Measurements from ENCODE around the gene MYOM3. TPM values are rescaled to one million over a fixed set of nuclear protein-coding genes. Genes with fewer than 3 reads are reported as not detected.

MYOM3 gene
- total and polyA plus RNA-seq, 2 of the 4 experiments (the other 2 are of a cell fraction) = 0.03 TPM; not detected in 1

DNA sequence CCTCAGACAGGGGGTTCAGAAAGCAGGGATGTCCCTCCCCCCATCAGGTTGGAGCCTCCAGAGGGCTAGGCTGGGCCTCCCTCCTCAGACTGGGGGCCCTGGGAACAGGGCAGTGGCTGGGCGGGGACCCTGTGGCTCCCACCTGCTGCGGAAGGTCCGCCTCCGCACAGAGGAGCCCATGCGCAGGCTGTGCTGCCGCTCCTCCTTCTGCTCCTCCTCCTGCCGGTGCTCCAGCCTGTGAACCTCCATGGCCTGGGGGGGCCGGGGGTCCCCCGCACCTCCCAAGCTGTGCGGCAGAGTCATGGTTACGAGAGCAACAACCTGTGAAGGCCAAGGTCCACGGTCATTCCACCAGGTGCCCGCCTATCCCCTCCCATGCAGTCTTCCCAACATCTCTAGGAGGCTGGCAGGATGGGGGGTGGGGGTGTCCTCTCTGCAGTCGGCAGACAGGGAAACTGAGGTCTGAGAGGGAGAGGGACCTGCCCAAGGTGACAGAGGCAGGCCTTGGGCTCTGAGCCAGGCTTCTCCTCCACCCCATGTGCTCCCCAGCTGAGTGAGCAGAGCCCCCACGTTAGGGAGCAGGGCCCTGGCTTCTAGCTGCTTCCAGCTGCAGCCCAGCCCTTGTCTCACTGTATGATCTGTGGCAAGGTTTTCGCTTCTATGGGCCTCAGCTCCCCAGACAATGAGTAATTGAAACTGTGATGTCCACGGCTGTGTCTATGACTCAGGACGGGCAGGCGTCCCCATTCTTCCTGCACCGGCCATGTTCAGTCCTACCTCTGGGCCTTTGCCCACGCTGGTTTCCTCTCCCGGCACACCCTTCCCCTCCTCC lies 3.4 kb downstream of the MYOM3 start:
- in situ Hi-C loops (cut with MboI; ENCODE audit: low sequenced_read_pairs) (no loop called here), intact Hi-C loops (cut with micrococcal nuclease) (no loop called here), dilution Hi-C loops (cut with HindIII; ENCODE audit: low sequenced_read_pairs, unreplicated experiment) (no loop called here)
- H3K18ac ChIP-seq (ENCODE audit: low read depth, low read length) = no peak overlapping the region
- DNase-seq = peak; percentile 69
- H3K27me3 ChIP-seq (ENCODE audit: control insufficient read depth, insufficient read depth, low read length) = peaks cover 27% of the 10 kb centered on the region
- H3K14ac ChIP-seq (replicated peaks; ENCODE audit: low read depth, low read length) = 0 out of 2 replicates have a peak overlapping the region, but pooled peaks have one; percentile 40
- H2BK20ac ChIP-seq (ENCODE audit: low read depth, low read length) = no peak overlapping the region
- H4K91ac ChIP-seq (ENCODE audit: insufficient read depth, low read depth, low read length) = no peak overlapping the region
- no peak overlapping the region for H3K23ac ChIP-seq (ENCODE audit: low read depth, low read length)
- H3K4ac ChIP-seq (ENCODE audit: low read depth, low read length) = peak overlapping the region; percentile 65; the same call in 1 of the 2 replicates
- H3K79me1 ChIP-seq (ENCODE audit: low read depth in 1 of 2, low read length in 2 of 2) = no peaks in the 10 kb centered on the region
- no peaks in the 10 kb centered on the region for H3K9me1 ChIP-seq (ENCODE audit: insufficient read depth, low read length)
- 72% methylated on average over 6 of the region's 22 CpGs; no CpG with 5 or more reads in 1 of the 2 experiments for WGBS, 2 experiments (ENCODE audit: extremely low coverage in 2 of 2, insufficient read length in 1 of 2)
- H3K9me3 ChIP-seq (ENCODE audit: control insufficient read depth, insufficient read depth, low read length) = no peaks in the 10 kb centered on the region
- H2BK15ac ChIP-seq (ENCODE audit: low read depth, low read length) = no peak overlapping the region
- BruUV-seq (replicated peaks) = no TSS peak
- no peak overlapping the region for H2AK9ac ChIP-seq (replicated peaks; ENCODE audit: low read depth, low read length, poor library complexity)
- H3K4me2 ChIP-seq (ENCODE audit: low read depth, low read length) = no peak overlapping the region
- peak overlapping the region; percentile 71 for H2AFZ ChIP-seq (replicated peaks; ENCODE audit: low read length, poor library complexity)
- H3K56ac ChIP-seq (ENCODE audit: extremely low read depth, insufficient read depth, low read length) = no peak overlapping the region
- H4K5ac ChIP-seq (ENCODE audit: low read depth, low read length) = no peak overlapping the region
- no peak overlapping the region for H3K4me3 ChIP-seq (ENCODE audit: insufficient read depth, low read depth, low read length)
- no peak overlapping the region for H2BK5ac ChIP-seq (ENCODE audit: low read depth, low read length, poor library complexity, severe bottlenecking)
- ChIA-PET CTCF (interaction anchor here (0.5 kb wide), 1 partner anchor 169 kb away, joined by 7 read pairs; no protein-coding TSS in a partner anchor), POLR2A (ENCODE audit: unreplicated experiment) (no interaction called here)
- H4K8ac ChIP-seq (ENCODE audit: low read depth in 2 of 2, low read length in 2 of 2) = no peak overlapping the region
- H3K9ac ChIP-seq (ENCODE audit: low read depth, low read length) = no peak overlapping the region
- ATAC-seq (ENCODE audit: low read depth) = peak; percentile 63
- H4K20me1 ChIP-seq (ENCODE audit: insufficient read depth, low read length) = no peaks in the 10 kb centered on the region
- peaks cover 3% of the 10 kb centered on the region; the same call in 1 of the 2 replicates for H3K4me1 ChIP-seq (ENCODE audit: control insufficient read depth, insufficient read depth, low read length)
- no peaks in the 10 kb centered on the region for H3K36me3 ChIP-seq (ENCODE audit: control insufficient read depth, insufficient read depth, low read length)
- no peak for TF ChIP-seq RCOR1 (IDR thresholded peaks at IDR 0.05; ENCODE audit: insufficient replicate concordance, low read length)
- TF ChIP-seq FOS (IDR thresholded peaks at IDR 0.05; ENCODE audit: low read depth, low read length) = peak; percentile 48; the same call in 1 of the 2 replicates
- H3K27ac ChIP-seq (ENCODE audit: insufficient read depth, low read length) = no peak overlapping the region
- H2BK120ac ChIP-seq (ENCODE audit: low read depth, low read length) = no peak overlapping the region
- H2AK5ac ChIP-seq (ENCODE audit: low read depth, low read length) = 0 out of 2 replicates have a peak overlapping the region, but pooled peaks have one; percentile 16
